ENCODE results near the gene EHD3.

The EHD3 gene

DNA sequence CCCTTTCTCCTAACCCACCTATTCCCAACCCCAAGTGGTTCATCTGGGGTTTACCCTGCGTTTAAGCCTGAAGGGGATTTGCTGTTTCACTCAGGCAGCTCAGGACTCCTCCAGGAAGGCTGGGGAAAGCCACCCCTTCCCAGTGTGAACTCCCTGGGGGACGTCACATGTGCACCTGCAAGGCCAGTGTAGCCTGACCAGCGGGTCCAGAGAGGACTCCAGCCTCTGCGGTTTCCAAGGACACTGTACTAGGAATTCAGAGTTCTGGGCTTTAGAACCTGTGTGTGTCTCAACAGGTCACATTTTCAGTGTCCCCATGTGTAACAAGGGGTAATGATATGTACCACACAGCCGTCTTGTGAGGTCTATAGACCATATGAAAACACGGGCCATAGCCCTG is 17.9 kb downstream of the EHD3 start:
- peaks cover 41% of the 10 kb centered on the region for H3K4me1 Mint-ChIP-seq
- TF ChIP-seq CTCF (IDR thresholded peaks at IDR 0.05) = no peak
- no peaks in the 10 kb centered on the region for H3K36me3 Mint-ChIP-seq (ENCODE audit: low read depth)
- no peak overlapping the region for H3K27ac Mint-ChIP-seq
- no peaks in the 10 kb centered on the region for H3K9me3 Mint-ChIP-seq
- DNase-seq = no peak
- no peak overlapping the region for H3K4me3 Mint-ChIP-seq
- no peaks in the 10 kb centered on the region for H3K27me3 Mint-ChIP-seq (ENCODE audit: low read depth, poor library complexity)

GRCh38 chr2:31253356-31254131 is 19.6 kb downstream of the EHD3 start:
- TF ChIP-seq CTCF (IDR thresholded peaks at IDR 0.05) = no peak
- Mint-ChIP-seq H3K27me3 (ENCODE audit: low read depth, poor library complexity) (no peaks in the 10 kb centered on the region), H3K4me3 (no peak overlapping the region), H3K36me3 (ENCODE audit: low read depth) (no peaks in the 10 kb centered on the region), H3K9me3 (no peaks in the 10 kb centered on the region), H3K27ac (peak overlapping the region; percentile 88), H3K4me1 (peaks cover 46% of the 10 kb centered on the region)
- DNase-seq = no peak

DNA sequence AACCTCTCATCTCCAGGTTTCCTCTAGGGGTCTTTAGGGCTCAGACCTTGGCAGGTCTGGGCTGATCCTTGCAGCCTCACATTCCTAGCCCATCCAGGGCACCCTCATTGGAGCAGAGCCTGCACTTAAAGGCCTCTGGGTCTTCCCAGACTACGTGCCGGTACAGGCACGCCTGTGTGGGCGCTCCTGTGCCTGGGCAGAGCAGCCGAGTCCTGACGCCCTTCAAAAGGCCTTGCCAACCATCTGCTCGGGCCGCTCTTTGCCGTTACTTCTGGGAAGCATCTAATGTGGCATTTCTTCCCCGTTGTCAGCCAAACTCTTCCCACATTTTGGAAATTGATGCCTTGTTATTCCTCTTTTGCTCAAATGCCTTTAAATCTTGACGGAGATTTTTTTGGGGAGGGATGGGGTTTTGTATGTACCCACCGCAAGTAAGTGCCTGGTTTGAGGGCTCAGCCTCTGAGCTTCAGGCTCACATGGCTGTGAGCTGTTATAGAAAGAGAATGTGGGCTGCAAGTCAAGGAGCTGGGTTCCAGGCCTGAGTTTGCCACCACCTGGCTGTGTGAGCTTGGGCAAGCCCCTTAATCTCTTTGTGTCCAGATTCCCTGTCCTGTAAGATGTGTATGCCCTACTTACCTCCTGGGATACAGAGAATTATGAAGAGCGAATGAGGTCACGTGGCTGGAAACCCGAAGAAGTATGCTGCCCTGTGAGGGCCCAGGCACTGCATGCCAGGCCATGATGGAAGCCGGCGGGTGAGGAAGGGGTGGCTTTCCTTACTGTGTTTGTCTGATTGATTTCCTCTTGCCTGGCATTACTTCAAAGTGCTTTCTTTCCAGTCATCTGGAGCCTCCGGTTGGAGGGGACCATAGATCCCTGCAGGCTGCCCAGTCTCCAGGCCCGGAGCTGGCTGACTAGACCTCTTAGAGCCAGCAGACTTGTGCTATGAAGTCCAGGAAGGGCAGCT is 20.6 kb downstream of the EHD3 start:
- no peak for DNase-seq
- no peaks in the 10 kb centered on the region for H3K9me3 Mint-ChIP-seq

DNA sequence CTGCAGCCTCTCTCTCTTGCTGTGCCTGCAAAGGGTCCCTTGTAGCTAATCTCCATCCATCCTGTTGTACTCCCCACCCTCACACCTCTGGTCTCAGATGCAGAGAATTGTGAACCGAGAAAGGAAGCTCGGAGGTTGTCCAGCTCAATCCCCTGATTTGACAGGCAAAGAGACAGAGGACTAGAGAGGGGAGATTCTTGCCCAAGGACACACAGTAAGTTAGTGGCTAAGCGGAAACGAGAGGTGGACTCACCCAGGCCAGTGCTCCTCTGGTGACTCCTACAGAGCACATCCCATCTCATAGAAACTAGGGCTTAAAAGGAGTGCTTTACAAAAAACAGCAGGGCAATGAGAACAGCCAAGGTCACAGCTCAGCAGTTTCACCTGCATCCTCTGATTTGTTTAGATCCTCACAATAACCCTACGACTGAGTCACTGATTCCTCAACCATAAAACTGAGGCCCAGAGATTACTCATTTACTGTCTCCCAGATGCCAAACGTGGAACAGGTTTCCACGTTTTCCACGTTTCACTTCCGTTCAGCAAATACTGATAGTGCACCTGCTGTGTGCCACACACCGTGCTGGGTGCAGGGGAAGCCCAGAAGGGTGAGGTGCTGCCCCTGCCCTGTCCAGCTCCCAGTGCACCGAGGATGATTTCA is 22.1 kb downstream of the EHD3 start:
- Mint-ChIP-seq H3K4me1 (peaks cover 46% of the 10 kb centered on the region), H3K27ac (peak overlapping the region; percentile 66), H3K9me3 (no peaks in the 10 kb centered on the region), H3K27me3 (ENCODE audit: low read depth, poor library complexity) (no peaks in the 10 kb centered on the region), H3K4me3 (no peak overlapping the region), H3K36me3 (ENCODE audit: low read depth) (peaks cover 4% of the 10 kb centered on the region)
- DNase-seq = no peak
- TF ChIP-seq CTCF (IDR thresholded peaks at IDR 0.05) = no peak

More for the DNA sequence above, 20.6 kb downstream of the EHD3 start:
- H3K27me3 Mint-ChIP-seq (ENCODE audit: low read depth, poor library complexity) = no peaks in the 10 kb centered on the region
- no peaks in the 10 kb centered on the region for H3K36me3 Mint-ChIP-seq (ENCODE audit: low read depth)
- peaks cover 46% of the 10 kb centered on the region for H3K4me1 Mint-ChIP-seq
- no peak overlapping the region for H3K4me3 Mint-ChIP-seq
- TF ChIP-seq CTCF (IDR thresholded peaks at IDR 0.05) = no peak
- no peak overlapping the region for H3K27ac Mint-ChIP-seq

GRCh38 chr2:31256611-31257382 is 22.8 kb downstream of the EHD3 start:
- Mint-ChIP-seq H3K4me3 (no peak overlapping the region), H3K9me3 (no peaks in the 10 kb centered on the region), H3K27me3 (ENCODE audit: low read depth, poor library complexity) (no peaks in the 10 kb centered on the region), H3K4me1 (peaks cover 46% of the 10 kb centered on the region), H3K27ac (no peak overlapping the region), H3K36me3 (ENCODE audit: low read depth) (peaks cover 10% of the 10 kb centered on the region)
- TF ChIP-seq CTCF (IDR thresholded peaks at IDR 0.05) = no peak
- DNase-seq = no peak

Measured in nephron progenitor cell (in vitro differentiated cells).